ENCODE measurements around the gene FAM149B1.

FAM149B1 gene

GRCh38 chr10:73205890-73206289 is 38.0 kb downstream of the FAM149B1 start (continued):
- TF ChIP-seq ZNF8 (CRISPR knock-in tag; IDR thresholded peaks at IDR 0.05) = no peak
- TF ChIP-seq BACH2 (CRISPR knock-in tag; IDR thresholded peaks at IDR 0.05; ENCODE audit: borderline replicate concordance) = no peak
- no peak for TF ChIP-seq OSR1 (CRISPR knock-in tag; IDR thresholded peaks at IDR 0.05)
- no peak for TF ChIP-seq PPARA (CRISPR knock-in tag; IDR thresholded peaks at IDR 0.05; ENCODE audit: borderline replicate concordance)
- no peak for TF ChIP-seq TCF4 (CRISPR knock-in tag; IDR thresholded peaks at IDR 0.05; ENCODE audit: borderline replicate concordance)
- TF ChIP-seq TSHZ2 (CRISPR knock-in tag; IDR thresholded peaks at IDR 0.05) = no peak
- no peak for TF ChIP-seq ZNF70 (CRISPR knock-in tag; IDR thresholded peaks at IDR 0.05)
- TF ChIP-seq, protein P1, sequence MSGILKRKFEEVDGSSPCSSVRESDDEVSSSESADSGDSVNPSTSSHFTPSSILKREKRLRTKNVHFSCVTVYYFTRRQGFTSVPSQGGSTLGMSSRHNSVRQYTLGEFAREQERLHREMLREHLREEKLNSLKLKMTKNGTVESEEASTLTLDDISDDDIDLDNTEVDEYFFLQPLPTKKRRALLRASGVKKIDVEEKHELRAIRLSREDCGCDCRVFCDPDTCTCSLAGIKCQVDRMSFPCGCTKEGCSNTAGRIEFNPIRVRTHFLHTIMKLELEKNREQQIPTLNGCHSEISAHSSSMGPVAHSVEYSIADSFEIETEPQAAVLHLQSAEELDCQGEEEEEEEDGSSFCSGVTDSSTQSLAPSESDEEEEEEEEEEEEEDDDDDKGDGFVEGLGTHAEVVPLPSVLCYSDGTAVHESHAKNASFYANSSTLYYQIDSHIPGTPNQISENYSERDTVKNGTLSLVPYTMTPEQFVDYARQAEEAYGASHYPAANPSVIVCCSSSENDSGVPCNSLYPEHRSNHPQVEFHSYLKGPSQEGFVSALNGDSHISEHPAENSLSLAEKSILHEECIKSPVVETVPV (CRISPR knock-in tag; IDR thresholded peaks at IDR 0.05) = no peak
- TF ChIP-seq ISL1 (CRISPR knock-in tag; IDR thresholded peaks at IDR 0.05) = no peak
- no peak for TF ChIP-seq TOX (CRISPR knock-in tag; IDR thresholded peaks at IDR 0.05; ENCODE audit: borderline replicate concordance)
- TF ChIP-seq RARB (CRISPR knock-in tag; IDR thresholded peaks at IDR 0.05) = no peak

- no peak for ATAC-seq
- TF ChIP-seq TSHZ2 (CRISPR knock-in tag; IDR thresholded peaks at IDR 0.05) (no peak), ZNF70 (CRISPR knock-in tag; IDR thresholded peaks at IDR 0.05) (no peak), ZC3H10 (CRISPR knock-in tag; IDR thresholded peaks at IDR 0.05) (no peak), TCF4 (CRISPR knock-in tag; IDR thresholded peaks at IDR 0.05; ENCODE audit: borderline replicate concordance) (no peak), ZFP30 (CRISPR knock-in tag; IDR thresholded peaks at IDR 0.05) (no peak), RARB (CRISPR knock-in tag; IDR thresholded peaks at IDR 0.05) (no peak), ZNF565 (CRISPR knock-in tag; conservative IDR thresholded peaks at IDR 0.05; ENCODE audit: low read depth) (no peak), ISL1 (CRISPR knock-in tag; IDR thresholded peaks at IDR 0.05) (no peak), GLIS3 (CRISPR knock-in tag; IDR thresholded peaks at IDR 0.05) (no peak), ARNTL (CRISPR knock-in tag; IDR thresholded peaks at IDR 0.05; ENCODE audit: borderline replicate concordance, low read depth) (no peak), ZNF8 (CRISPR knock-in tag; IDR thresholded peaks at IDR 0.05) (no peak), BACH2 (CRISPR knock-in tag; IDR thresholded peaks at IDR 0.05; ENCODE audit: borderline replicate concordance) (no peak)
- TF ChIP-seq, protein P2, sequence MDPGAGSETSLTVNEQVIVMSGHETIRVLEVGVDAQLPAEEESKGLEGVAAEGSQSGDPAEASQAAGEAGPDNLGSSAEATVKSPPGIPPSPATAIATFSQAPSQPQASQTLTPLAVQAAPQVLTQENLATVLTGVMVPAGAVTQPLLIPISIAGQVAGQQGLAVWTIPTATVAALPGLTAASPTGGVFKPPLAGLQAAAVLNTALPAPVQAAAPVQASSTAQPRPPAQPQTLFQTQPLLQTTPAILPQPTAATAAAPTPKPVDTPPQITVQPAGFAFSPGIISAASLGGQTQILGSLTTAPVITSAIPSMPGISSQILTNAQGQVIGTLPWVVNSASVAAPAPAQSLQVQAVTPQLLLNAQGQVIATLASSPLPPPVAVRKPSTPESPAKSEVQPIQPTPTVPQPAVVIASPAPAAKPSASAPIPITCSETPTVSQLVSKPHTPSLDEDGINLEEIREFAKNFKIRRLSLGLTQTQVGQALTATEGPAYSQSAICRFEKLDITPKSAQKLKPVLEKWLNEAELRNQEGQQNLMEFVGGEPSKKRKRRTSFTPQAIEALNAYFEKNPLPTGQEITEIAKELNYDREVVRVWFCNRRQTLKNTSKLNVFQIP (CRISPR knock-in tag; IDR thresholded peaks at IDR 0.05; ENCODE audit: borderline replicate concordance, low read depth) = no peak
- TF ChIP-seq, protein P1 (CRISPR knock-in tag; IDR thresholded peaks at IDR 0.05) = no peak
Observed at GRCh38 chr10:73206385-73206784, 38.5 kb downstream of the FAM149B1 start.

- no peak for ATAC-seq
- no peak for TF ChIP-seq TOX (CRISPR knock-in tag; IDR thresholded peaks at IDR 0.05; ENCODE audit: borderline replicate concordance)
- no peak for TF ChIP-seq ZNF8 (CRISPR knock-in tag; IDR thresholded peaks at IDR 0.05)
- TF ChIP-seq RARB (CRISPR knock-in tag; IDR thresholded peaks at IDR 0.05) = no peak
- TF ChIP-seq, protein P3, sequence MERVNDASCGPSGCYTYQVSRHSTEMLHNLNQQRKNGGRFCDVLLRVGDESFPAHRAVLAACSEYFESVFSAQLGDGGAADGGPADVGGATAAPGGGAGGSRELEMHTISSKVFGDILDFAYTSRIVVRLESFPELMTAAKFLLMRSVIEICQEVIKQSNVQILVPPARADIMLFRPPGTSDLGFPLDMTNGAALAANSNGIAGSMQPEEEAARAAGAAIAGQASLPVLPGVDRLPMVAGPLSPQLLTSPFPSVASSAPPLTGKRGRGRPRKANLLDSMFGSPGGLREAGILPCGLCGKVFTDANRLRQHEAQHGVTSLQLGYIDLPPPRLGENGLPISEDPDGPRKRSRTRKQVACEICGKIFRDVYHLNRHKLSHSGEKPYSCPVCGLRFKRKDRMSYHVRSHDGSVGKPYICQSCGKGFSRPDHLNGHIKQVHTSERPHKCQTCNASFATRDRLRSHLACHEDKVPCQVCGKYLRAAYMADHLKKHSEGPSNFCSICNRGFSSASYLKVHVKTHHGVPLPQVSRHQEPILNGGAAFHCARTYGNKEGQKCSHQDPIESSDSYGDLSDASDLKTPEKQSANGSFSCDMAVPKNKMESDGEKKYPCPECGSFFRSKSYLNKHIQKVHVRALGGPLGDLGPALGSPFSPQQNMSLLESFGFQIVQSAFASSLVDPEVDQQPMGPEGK (CRISPR knock-in tag; IDR thresholded peaks at IDR 0.05; ENCODE audit: borderline replicate concordance) = no peak
- no peak for TF ChIP-seq TSHZ2 (CRISPR knock-in tag; IDR thresholded peaks at IDR 0.05)
- no peak for TF ChIP-seq ZNF565 (CRISPR knock-in tag; conservative IDR thresholded peaks at IDR 0.05; ENCODE audit: low read depth)
- TF ChIP-seq OSR1 (CRISPR knock-in tag; IDR thresholded peaks at IDR 0.05) = no peak
- TF ChIP-seq BACH2 (CRISPR knock-in tag; IDR thresholded peaks at IDR 0.05; ENCODE audit: borderline replicate concordance) = no peak
- TF ChIP-seq ZNF70 (CRISPR knock-in tag; IDR thresholded peaks at IDR 0.05) = no peak
- no peak for TF ChIP-seq ZC3H10 (CRISPR knock-in tag; IDR thresholded peaks at IDR 0.05)
- TF ChIP-seq SNAI2 (CRISPR knock-in tag; IDR thresholded peaks at IDR 0.05) = no peak
Observed at GRCh38 chr10:73207883-73208282, 40.0 kb downstream of the FAM149B1 start.

Measured in SK-N-SH treated with all-trans-retinoic acid at 6 μM for 48 hours (cell line).